HG03103 (cell line): ENCODE data around the gene CRB2.

Experiments
- ATAC-seq: cut with Tn5 transposase; IDR thresholded peaks from one replicate; pipeline ENCODE4 v1.9.1; 2021; ENCODE audit warnings: low read depth; ENCODE audit not compliant: unreplicated experiment

The CRB2 gene

DNA sequence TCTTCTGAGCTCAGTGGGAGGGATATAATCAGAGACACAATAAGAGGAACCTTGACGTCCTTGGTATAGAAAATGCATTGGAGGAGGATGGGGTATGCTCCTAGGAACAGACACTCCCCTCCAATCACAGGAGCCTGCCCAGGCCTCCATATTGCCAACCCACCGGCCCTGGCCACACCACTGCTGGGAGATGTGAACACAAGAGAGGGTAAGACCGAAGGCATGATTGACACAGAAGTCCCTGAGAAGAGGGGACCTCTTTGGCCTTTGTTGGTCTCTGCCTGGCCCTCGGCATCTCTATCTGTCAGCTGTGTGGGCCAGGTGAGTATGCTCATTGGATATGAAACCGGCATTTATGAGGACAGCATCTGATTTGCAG is 62.0 kb downstream of the CRB2 start:
- no peak for ATAC-seq

- ATAC-seq, result no peak
Measured at GRCh38 chr9:123418506-123418905, 62.5 kb downstream of the CRB2 start.

- ATAC-seq, result no peak
Measured at GRCh38 chr9:123419091-123419490, 63.1 kb downstream of the CRB2 start.

DNA sequence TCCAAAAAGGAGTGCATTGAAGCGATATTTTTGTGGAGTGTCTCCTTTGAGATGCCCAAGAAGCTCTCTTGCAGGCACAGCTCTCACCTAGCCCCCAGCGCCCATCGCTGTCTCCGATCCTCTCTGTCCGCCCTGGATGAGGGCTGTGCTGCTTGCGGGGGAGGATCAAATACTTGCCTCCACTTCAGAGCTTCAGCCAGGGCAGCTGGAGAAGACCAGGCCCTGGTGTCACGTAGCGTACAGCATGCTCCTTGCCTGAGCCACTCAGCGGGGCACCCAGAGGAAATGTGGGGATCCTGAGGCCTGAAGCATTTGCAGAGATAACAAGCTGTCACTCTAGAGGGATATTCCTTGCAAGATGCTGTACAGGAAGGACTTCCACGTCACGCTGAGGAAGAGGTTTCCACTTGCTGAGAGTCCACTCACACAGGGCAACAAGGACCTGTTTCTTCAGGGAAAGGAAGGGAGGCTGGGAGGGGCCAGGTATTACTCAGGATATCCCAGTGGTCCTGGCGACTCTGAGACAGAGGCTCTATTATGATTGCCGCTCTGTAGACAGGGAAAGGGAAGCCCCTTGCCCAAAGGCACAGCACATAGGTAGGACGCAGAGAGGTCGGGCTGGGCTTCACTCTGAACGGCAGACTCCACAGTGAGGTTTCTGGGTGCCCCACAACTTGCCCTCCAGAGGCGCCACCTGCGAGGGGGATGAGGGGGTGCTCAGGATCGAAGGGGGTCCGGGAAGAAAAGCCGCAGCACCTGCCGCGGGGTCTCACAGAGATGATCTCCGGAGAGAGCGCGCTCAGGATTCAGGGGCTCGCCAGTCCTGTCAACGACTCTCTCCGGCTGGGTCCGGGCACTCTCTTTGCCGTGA is 64.0 kb downstream of the CRB2 start:
- no peak for ATAC-seq

GRCh38 chr9:123420592-123421111 is 64.7 kb downstream of the CRB2 start:
- ATAC-seq, result no peak

- ATAC-seq, result no peak
Measured at GRCh38 chr9:123421186-123421585, 65.2 kb downstream of the CRB2 start.

DNA sequence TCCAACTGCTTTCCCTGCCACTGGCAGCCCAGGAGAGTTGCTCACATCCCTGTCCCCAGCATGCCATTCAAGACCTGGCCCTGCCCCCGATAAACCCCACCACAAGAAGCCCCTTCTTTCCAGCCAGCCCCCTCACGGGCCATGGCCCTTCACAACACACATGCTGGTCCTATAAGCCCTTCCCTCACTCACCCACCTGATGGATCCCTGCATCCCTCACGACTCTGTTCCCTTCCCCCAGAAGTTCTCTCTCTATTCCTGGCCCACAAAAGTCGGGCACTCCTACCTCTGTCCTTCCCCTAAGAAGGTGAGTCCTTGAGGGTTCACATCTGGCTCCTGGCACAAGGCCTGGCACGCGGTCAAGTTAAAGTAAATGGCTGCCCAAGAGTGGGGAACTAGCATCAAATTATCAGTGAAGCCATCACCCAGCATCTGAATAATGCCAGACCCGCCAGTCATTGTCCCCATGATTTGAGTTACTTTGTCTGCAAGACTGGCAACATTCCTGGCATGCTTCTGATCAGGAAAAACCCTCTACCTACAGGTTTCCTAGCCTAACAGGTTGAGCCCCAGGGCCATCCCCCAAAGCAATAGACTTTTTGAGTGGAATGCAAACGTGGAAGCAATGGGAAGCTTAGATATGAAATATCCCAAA is 65.9 kb downstream of the CRB2 start:
- ATAC-seq, result no peak

DNA sequence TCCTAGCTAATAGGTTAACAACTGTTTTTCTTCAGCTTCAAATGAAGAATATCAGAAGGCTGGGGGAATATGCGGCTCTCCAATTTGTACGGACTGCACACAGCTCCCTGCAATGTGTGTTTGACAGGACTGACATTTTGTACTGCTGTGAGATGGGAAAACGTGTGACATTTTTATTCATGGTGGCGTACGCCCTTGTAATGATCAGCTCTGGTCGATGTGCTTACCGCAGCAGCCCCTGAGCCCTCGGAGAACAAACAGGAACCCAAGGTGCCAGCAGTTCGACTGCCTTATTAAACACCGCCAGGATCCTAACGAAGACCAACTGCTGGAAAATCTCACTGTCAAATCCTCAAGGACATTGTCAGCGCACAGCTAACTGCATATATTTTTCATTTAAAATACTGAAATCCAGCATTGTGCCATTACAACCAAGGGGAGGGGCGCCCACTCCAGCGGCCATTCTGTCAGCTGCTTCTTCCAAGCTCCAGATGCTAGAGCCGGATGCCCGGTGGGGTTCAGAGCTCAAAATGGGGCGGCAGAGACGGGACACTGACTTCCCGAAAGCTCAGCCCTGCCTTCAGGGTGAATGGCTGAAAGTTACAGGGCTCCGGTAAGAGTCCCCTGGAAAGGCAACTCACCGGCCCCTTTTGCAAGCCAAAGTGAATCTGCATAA is 66.8 kb downstream of the CRB2 start:
- ATAC-seq, result no peak

DNA sequence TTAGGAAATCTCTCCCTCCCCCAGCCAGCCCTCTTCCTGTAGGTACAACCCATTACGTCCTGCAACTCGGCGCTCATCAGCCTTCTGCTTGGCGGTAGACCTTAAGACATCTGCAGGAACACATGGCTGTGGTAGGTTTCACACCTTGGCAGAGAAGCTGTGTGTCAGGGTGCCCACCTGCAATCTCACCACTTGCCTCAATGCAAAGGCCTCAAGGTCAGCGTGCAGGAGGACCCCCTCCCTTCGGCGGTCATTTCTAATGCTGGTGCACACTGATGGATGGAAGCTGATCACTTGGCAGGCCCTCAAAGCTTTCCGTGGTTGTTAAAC is 67.3 kb downstream of the CRB2 start:
- ATAC-seq, result no peak

DNA sequence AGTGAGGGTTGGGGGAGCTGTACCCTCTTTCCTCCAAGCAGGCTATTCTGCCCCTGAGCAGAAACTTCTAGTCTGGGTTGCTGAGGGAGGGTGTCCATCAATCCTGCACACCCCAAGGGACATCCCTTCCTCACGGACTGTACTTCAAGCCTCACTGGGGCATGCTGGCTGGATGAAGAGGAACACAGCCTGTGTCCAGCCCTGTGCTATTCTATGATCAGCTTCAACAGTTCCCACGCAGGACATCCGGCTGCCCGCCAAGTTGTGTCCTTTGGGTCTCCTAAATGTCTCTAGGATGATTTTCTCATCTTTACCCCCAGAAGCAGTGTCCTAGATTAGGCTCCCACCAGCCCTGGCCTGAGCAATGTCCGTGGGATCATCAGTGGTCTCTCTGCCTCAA is 68.1 kb downstream of the CRB2 start:
- ATAC-seq, result no peak

- ATAC-seq, result no peak
Measured at GRCh38 chr9:123424552-123425225, 68.7 kb downstream of the CRB2 start.

DNA sequence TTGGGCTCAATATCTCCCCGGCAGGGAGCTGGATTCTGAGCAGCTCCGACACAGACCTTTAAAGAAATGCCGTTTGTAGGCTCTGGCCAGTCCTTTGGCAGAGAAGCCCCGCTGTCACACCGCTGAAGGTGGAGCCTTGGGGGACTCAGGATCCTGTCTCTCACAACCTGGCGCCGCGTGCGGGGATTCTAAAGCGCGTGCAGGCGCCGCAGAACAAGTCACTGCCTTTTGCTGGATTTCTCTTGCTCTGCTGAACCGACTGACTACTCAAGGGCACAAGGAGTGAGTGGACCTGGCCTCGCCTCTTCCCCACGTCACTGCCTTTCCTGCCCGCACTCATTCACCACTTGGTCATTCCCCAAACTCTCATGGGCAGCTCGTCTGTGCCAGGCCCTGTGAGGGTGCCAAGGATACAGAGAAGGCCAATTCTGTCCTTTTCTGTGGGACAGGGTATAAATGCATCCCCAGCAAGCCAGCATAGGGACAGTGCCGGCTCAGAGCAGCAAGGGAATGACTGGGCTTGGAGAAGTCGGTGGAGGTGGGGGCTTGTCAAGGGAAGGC is 69.3 kb downstream of the CRB2 start:
- no peak for ATAC-seq

GRCh38 chr9:123425836-123426365 is 69.9 kb downstream of the CRB2 start:
- no peak for ATAC-seq

GRCh38 chr9:123426406-123426805 is 70.4 kb downstream of the CRB2 start:
- ATAC-seq, result no peak
